K562 (cell line): ENCODE measurements around the gene GET3. TPM values are rescaled to one million over a fixed set of nuclear protein-coding genes. Genes with fewer than 3 reads are reported as not detected.
"Not testable (repeated sequence)": the region's sequence is repeated elsewhere in the genome, so short reads cannot be mapped to it uniquely, and the experiment has no call there.

ENCODE experiments used
- ATAC-seq: fragments of 200-7000 bp; cut with Tn5 transposase; 3 replicates; pipeline ENCODE4 v1.9.1; 2020; ENCODE audit warnings: moderate library complexity
- BruUV-seq: library from RNA; stranded (reverse); fragments of 400-500 nt; replicated peaks from 2 replicates; lab custom pipeline; 2021; lab: Mats Ljungman, UMichigan
- CTCF ChIA-PET: fragments of 300-600 bp; formaldehyde crosslinking; extraction: SDS; loops from one replicate; lab custom pipeline; 2021; ENCODE audit warnings: low intra/inter-chr PET ratio; lab: Yijun Ruan, JAX
- POLR2A ChIA-PET: fragments of 300-600, 350-650 bp; sonication (Branson Sonifier 250); formaldehyde crosslinking; extraction: SDS; loops from one replicate; lab custom pipeline; 2021; ENCODE audit warnings: antibody characterized with exemption, inconsistent platforms; lab: Yijun Ruan, JAX
- DNase-seq, 4 experiments: peaks; one replicate each; pipeline versions ENCODE4 v3.0.0 to v3.0.0-alpha.2; 2011 to 2018; ENCODE audit warnings: low spot score in 3 of 4, mixed read lengths in 3 of 4; ENCODE audit errors: extremely low read depth in 1 of 4
- FAIRE-seq: peaks from 2 replicates; lab custom pipeline; 2011; peaks lifted over from hg19 to GRCh38; lab: Jason Lieb, UNC
- H2AFZ ChIP-seq: 2 replicates; pipeline ENCODE4 v1.6.0; 2011; ENCODE audit warnings: low read depth, low read length, control low read depth, inconsistent platforms
- H3K27ac ChIP-seq: fragments of 200-600 bp; 3 replicates; pipeline ENCODE4 v1.8.0; 2011; ENCODE audit warnings: low read depth, mild to moderate bottlenecking, control low read depth, inconsistent platforms, low read length, moderate library complexity, mixed read lengths; ENCODE audit errors: extremely low read depth
- H3K27me3 ChIP-seq, 2 experiments: fragments of 300-600 bp in 1 of 2; 2 replicates in 1 of 2; 3 replicates in 1 of 2; pipeline versions ENCODE4 v1.6.0 to v1.8.0; 2011; ENCODE audit warnings: inconsistent platforms in 2 of 2, low read length in 2 of 2, mild to moderate bottlenecking in 1 of 2, mixed read lengths in 1 of 2, moderate library complexity in 1 of 2; ENCODE audit not compliant: control insufficient read depth in 2 of 2, insufficient read depth in 2 of 2
- H3K36me3 ChIP-seq: fragments of 300-600 bp; 3 replicates; pipeline ENCODE4 v1.8.0; 2011; ENCODE audit warnings: mild to moderate bottlenecking, low read length, inconsistent platforms; ENCODE audit not compliant: control insufficient read depth, insufficient read depth
- H3K4me1 ChIP-seq, 2 experiments: fragments of 200-600 bp in 1 of 2; replicated peaks in 1 of 2; 2 replicates in 1 of 2; 3 replicates in 1 of 2; pipeline versions ENCODE4 v1.5.1 to v1.8.0; 2011; ENCODE audit warnings: inconsistent platforms in 2 of 2, low read length in 2 of 2, mild to moderate bottlenecking in 1 of 2, mixed read lengths in 1 of 2, moderate library complexity in 1 of 2; ENCODE audit not compliant: control insufficient read depth in 2 of 2, insufficient read depth in 2 of 2
- H3K4me2 ChIP-seq: 2 replicates; pipeline ENCODE4 v1.6.1; 2011; ENCODE audit warnings: low read length, control low read depth, inconsistent platforms, mixed read lengths; ENCODE audit not compliant: insufficient read depth
- H3K4me3 ChIP-seq: fragments of 200-600 bp; sonication (generic), shearing (Covaris generic); 2 replicates; pipeline ENCODE4 v1.5.1; 2016; ENCODE audit warnings: control low read depth, inconsistent platforms
- H3K79me2 ChIP-seq: fragments of 200-600 bp; 3 replicates; pipeline ENCODE4 v1.8.0; 2011; ENCODE audit warnings: low read length, inconsistent platforms; ENCODE audit not compliant: control insufficient read depth, insufficient read depth
- H3K9ac ChIP-seq, 2 experiments: 2 replicates each; pipeline versions ENCODE4 v1.6.0 to v1.6.1; 2011; ENCODE audit warnings: low read depth in 2 of 2, low read length in 2 of 2, control low read depth in 1 of 2, inconsistent platforms in 1 of 2, mild to moderate bottlenecking in 1 of 2, mixed read lengths in 1 of 2; ENCODE audit not compliant: insufficient read depth in 1 of 2
- H3K9me1 ChIP-seq: one replicate; pipeline ENCODE4 v1.6.0; 2011; ENCODE audit warnings: inconsistent platforms, mild to moderate bottlenecking, low read length, moderate library complexity; ENCODE audit not compliant: control insufficient read depth, insufficient read depth
- H3K9me3 ChIP-seq: replicated peaks from 2 replicates; pipeline ENCODE4 v1.5.1; 2011; ENCODE audit warnings: low read depth, low read length, inconsistent platforms; ENCODE audit not compliant: control insufficient read depth, insufficient read depth
- H4K20me1 ChIP-seq: replicated peaks from 2 replicates; pipeline ENCODE4 v1.6.1; 2011; ENCODE audit warnings: low read length, inconsistent platforms, mixed read lengths; ENCODE audit not compliant: control insufficient read depth, insufficient read depth
- EWSR1 ChIP-seq: fragments of 450-650 bp; IDR thresholded peaks from 2 replicates; pipeline ENCODE4 v1.6.1; 2018; ENCODE audit warnings: borderline replicate concordance, mild to moderate bottlenecking, low read depth, moderate library complexity; ENCODE audit not compliant: partially characterized antibody
- HOMEZ ChIP-seq: fragments of 250-450 bp; sonication (Bioruptor Pico); IDR thresholded peaks from 2 replicates; pipeline ENCODE4 v1.4.0; 2020; ENCODE audit warnings: mild to moderate bottlenecking, moderate library complexity
- KHSRP ChIP-seq: fragments of 450-650 bp; IDR thresholded peaks from 2 replicates; pipeline ENCODE4 v1.6.1; 2017
- POLR2G ChIP-seq: fragments of 200-400 bp; formaldehyde crosslinking; IDR thresholded peaks from 2 replicates; pipeline ENCODE4 v1.6.1; 2017; ENCODE audit warnings: low read depth, mild to moderate bottlenecking, antibody characterized with exemption, low read length, moderate library complexity
- TBL1XR1 ChIP-seq, 2 experiments: IDR thresholded peaks; 2 replicates each; pipeline ENCODE4 v1.6.1; 2012; ENCODE audit warnings: improper control_type of control experiment in 2 of 2, low read length in 2 of 2, mild to moderate bottlenecking in 1 of 2
- ZNF436 ChIP-seq: fragments of 250-450, 450-650 bp; sonication (Bioruptor Pico); formaldehyde crosslinking; IDR thresholded peaks from 2 replicates; pipeline ENCODE4 v1.7.0; 2020; ENCODE audit warnings: mild to moderate bottlenecking
- whole genome bisulfite sequencing: fragments of 100-300 bp; shearing (Covaris generic); methylation state at CpG from one replicate; pipeline ENCODE4 v1.1.6; 2016; ENCODE audit warnings: low coverage, mixed read lengths; ENCODE audit not compliant: insufficient coverage; ENCODE audit errors: missing lambda C conversion rate; 5-methylcytosine and 5-hydroxymethylcytosine counted together
- in situ Hi-C: fragments of 300-500 bp; cut with MboI; formaldehyde crosslinking; loops from 4 replicates; pipeline ENCODE4 v1.15.0; 2018; ENCODE audit warnings: inconsistent platforms, mixed read lengths
- intact Hi-C: fragments of 100-400 bp; cut with micrococcal nuclease; formaldehyde crosslinking; loops from 2 replicates; pipeline ENCODE4 v1.14.2; 2022
- polyA plus RNA-seq, 8 experiments: library from polyadenylated mRNA; depleted of rRNA in 4 of 8; stranded (reverse) in 5 of 8; unstranded in 3 of 8; fragments of >200 nt; fragmentation: Nextera tagmentation in 2 of 8; fragmentation: Illumina TruSeq in 1 of 8; extraction: Ambion mirVana in 2 of 8; extraction: Trizol in 1 of 8; gene quantifications; 2 replicates each; pipeline versions ENCODE4 v1.2.1 to v1.2.3, GENCODE V29; 2011 to 2014; ENCODE audit warnings: inconsistent platforms in 1 of 8, missing spikeins in 1 of 8
- total RNA-seq, 7 experiments: library from RNA; depleted of rRNA in 6 of 7; stranded (reverse); fragments of >200 nt in 6 of 7; fragmentation: Illumina TruSeq in 2 of 7; extraction: Trizol in 2 of 7; gene quantifications; 2 replicates each; pipeline versions ENCODE4 v1.2.1 to v1.2.3, GENCODE V29; 2011 to 2021; ENCODE audit warnings: low replicate concordance in 1 of 7

Gene GET3
- total and polyA plus RNA-seq, 9 of the 15 experiments (the other 6 are each of a cell fraction or from before 2014, with no cell fraction given), result 8.3 to 83.5 (median 51.8) TPM

DNA sequence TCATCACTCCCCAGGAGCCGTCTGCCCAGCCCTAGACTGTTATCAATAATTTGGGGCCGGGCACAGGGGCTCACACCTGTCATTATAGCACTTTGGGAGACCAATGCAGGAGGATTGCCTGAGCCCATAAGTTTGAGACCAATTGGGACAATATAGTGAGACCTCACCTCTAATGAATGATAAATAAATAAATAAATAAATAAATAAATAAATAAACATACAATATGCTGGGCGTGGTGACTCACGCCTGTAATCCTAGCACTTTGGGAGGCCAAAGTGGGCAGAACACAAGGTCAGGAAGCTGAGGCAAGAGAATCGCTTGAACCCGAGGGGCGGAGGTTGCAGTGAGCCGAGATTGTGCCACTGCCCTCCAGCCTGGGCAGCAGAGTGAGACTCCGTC, 24.0 kb upstream of the GET3 start:
- H3K9me3 ChIP-seq, H3K4me2 ChIP-seq, H3K27me3 ChIP-seq, H3K27ac ChIP-seq, H2AFZ ChIP-seq, DNase-seq, intact Hi-C loops, CTCF ChIA-PET, ATAC-seq, FAIRE-seq, H3K4me3 ChIP-seq, POLR2A ChIA-PET, H3K9me1 ChIP-seq, H3K9ac ChIP-seq, H4K20me1 ChIP-seq, BruUV-seq: not testable (repeated sequence)
- in situ Hi-C loops, result loop anchor here (5.0 kb wide), 1 partner anchor 84 kb away; no protein-coding TSS in a partner anchor
- 98% methylated on average over 9 of the region's 9 CpGs for WGBS
- peaks cover 0 to 20% of the 10 kb centered on the region in 2 experiments; a peak in 2 of 5 replicates for H3K4me1 ChIP-seq
- H3K36me3 ChIP-seq, result peaks cover 90% of the 10 kb centered on the region
- peaks cover 31% of the 10 kb centered on the region for H3K79me2 ChIP-seq

- Histone ChIP-seq H2AFZ (no peak overlapping the region), H3K27me3 (no peaks in the 10 kb centered on the region), H3K79me2 (peaks cover 49% of the 10 kb centered on the region), H3K4me1 (peaks cover 0 to 29% of the 10 kb centered on the region in 2 experiments; a peak in 2 of 5 replicates), H4K20me1 (peaks cover 6% of the 10 kb centered on the region), H3K9me1 (peaks cover 7% of the 10 kb centered on the region), H3K9me3 (no peaks in the 10 kb centered on the region), H3K27ac (no peak overlapping the region), H3K9ac (no peak overlapping the region; a peak in 1 of 4 replicates), H3K4me2 (no peak overlapping the region), H3K36me3 (peaks cover 90% of the 10 kb centered on the region), H3K4me3 (no peak overlapping the region)
- in situ Hi-C loops, result no loop called here
- intact Hi-C loops, result no loop called here
- WGBS, result 95% methylated on average over 10 of the region's 15 CpGs
- ChIA-PET CTCF (no interaction called here), POLR2A (no interaction called here)
- no peak for FAIRE-seq
- TF ChIP-seq TBL1XR1 (IDR thresholded peaks at IDR 0.05; ENCODE audit: low read length in 2 of 2) (no peak), HOMEZ (CRISPR knock-in tag) (no peak), POLR2G (peak; percentile 50; the same call in 1 of the 2 replicates), EWSR1 (no peak), KHSRP (no peak), ZNF436 (CRISPR knock-in tag) (no peak)
- TF ChIP-seq, all 486 proteins: peak for 1
- no peak for DNase-seq
- no TSS peak for BruUV-seq
- ATAC-seq, result no peak
Measured at GRCh38 chr19:12715102-12715501, 22.2 kb upstream of the GET3 start.
